Colonic mucosa (tissue), 4 donors: ENCODE measurements around the gene FAM107B. TPM values are rescaled to one million over a fixed set of nuclear protein-coding genes. Genes with fewer than 3 reads are reported as not detected.

Source experiments
- DNase-seq: peaks from one replicate; pipeline ENCODE4 v3.0.0-alpha.2; 2020
- H3K27ac ChIP-seq: fragments of 200-600 bp; one replicate; pipeline ENCODE4 v1.8.0; 2021
- H3K27me3 ChIP-seq: fragments of 200-600 bp; one replicate; pipeline ENCODE4 v1.8.0; 2021
- H3K36me3 ChIP-seq: fragments of 200-600 bp; one replicate; pipeline ENCODE4 v1.8.0; 2021
- H3K4me1 ChIP-seq: fragments of 200-600 bp; one replicate; pipeline ENCODE4 v1.8.0; 2021; ENCODE audit warnings: mild to moderate bottlenecking
- H3K4me3 ChIP-seq: fragments of 200-600 bp; one replicate; pipeline ENCODE4 v1.8.0; 2021
- H3K9ac ChIP-seq, 2 donors: one replicate each; pipeline ENCODE4 v1.7.0; 2013; ENCODE audit warnings: control low read depth in 2 of 2, low read depth in 2 of 2, low read length in 2 of 2
- H3K9me3 ChIP-seq: fragments of 200-600 bp; one replicate; pipeline ENCODE4 v1.8.0; 2021
- CTCF ChIP-seq: fragments of 200-600 bp; IDR thresholded peaks from one replicate; pipeline ENCODE4 v1.8.0; 2022; ENCODE audit warnings: antibody characterized with exemption, mild to moderate bottlenecking
- intact Hi-C: fragments of 100-400 bp; cut with DNase I; formaldehyde crosslinking; loops from one replicate; pipeline ENCODE4 v1.14.1; 2022
- total RNA-seq, 2 donors: library from RNA; stranded (reverse); fragmentation: NEBNext Ultra II Directional in 1 of 2; extraction: Animal tissue kit (Norgen Biotek cat#: 25700) in 1 of 2; gene quantifications; one replicate each; pipeline ENCODE4 v1.2.1, GENCODE V29; 2021
- donor health status: healthy.
- donor health status: DM: no; HTN: no; CAD: no.
- donor health status: DM: no; HTN: no; CAD: no.

FAM107B gene
- total RNA-seq = 10 to 100 TPM; 36.3 to 71.5 TPM

- no peak for TF ChIP-seq CTCF
- Histone ChIP-seq H3K27ac (no peak within 1 kb of the TSS), H3K27me3 (no peaks in the 10 kb centered on the region), H3K4me3 (no peak within 1 kb of the TSS), H3K9ac (no peak within 1 kb of the TSS), H3K9me3 (no peaks in the 10 kb centered on the region), H3K4me1 (peaks cover 5% of the 10 kb centered on the region), H3K36me3 (no peaks in the 10 kb centered on the region)
- no peak for DNase-seq
- intact Hi-C loops = no loop called here
Measured at GRCh38 chr10:14774797-14775196, at the start of gene FAM107B. Gene FAM107B, minus strand, starts transcription at chr10:14774897. Its CDS starts 234 bp downstream, at chr10:14774663.

GRCh38 chr10:14823966-14824365 is 49.3 kb upstream of the FAM107B start:
- Histone ChIP-seq H3K4me1 (no peaks in the 10 kb centered on the region), H3K9me3 (no peaks in the 10 kb centered on the region), H3K27me3 (no peaks in the 10 kb centered on the region), H3K4me3 (no peak overlapping the region), H3K27ac (no peak overlapping the region), H3K9ac (no peak overlapping the region), H3K36me3 (no peaks in the 10 kb centered on the region)
- TF ChIP-seq CTCF = no peak
- DNase-seq = no peak
- intact Hi-C loops = loop anchor here (5.0 kb wide), 2 partner anchors 287 to 322 kb away; no protein-coding TSS in a partner anchor

- H3K36me3 ChIP-seq = no peaks in the 10 kb centered on the region
- no peak overlapping the region for H3K4me3 ChIP-seq
- H3K27ac ChIP-seq = no peak overlapping the region
- peak; percentile 49 for TF ChIP-seq CTCF
- no peaks in the 10 kb centered on the region for H3K9me3 ChIP-seq
- no peaks in the 10 kb centered on the region for H3K4me1 ChIP-seq
- no peak overlapping the region for H3K9ac ChIP-seq
- DNase-seq = peak; percentile 34
- H3K27me3 ChIP-seq = no peaks in the 10 kb centered on the region
- intact Hi-C loops = loop anchor here (5.0 kb wide), 2 partner anchors 286 to 321 kb away; no protein-coding TSS in a partner anchor
Measured at GRCh38 chr10:14822879-14823755, 48.4 kb upstream of the FAM107B start.

- Histone ChIP-seq H3K9ac (no peak overlapping the region), H3K4me3 (no peak overlapping the region), H3K27ac (no peak overlapping the region), H3K9me3 (no peaks in the 10 kb centered on the region), H3K4me1 (no peaks in the 10 kb centered on the region), H3K36me3 (no peaks in the 10 kb centered on the region), H3K27me3 (no peaks in the 10 kb centered on the region)
- TF ChIP-seq CTCF = no peak
- intact Hi-C loops = loop anchor here (5.0 kb wide), 2 partner anchors 285 to 320 kb away; no protein-coding TSS in a partner anchor
- DNase-seq = no peak
Measured at GRCh38 chr10:14821635-14822375, 47.1 kb upstream of the FAM107B start.

GRCh38 chr10:14820775-14821154 is 46.1 kb upstream of the FAM107B start:
- intact Hi-C loops = loop anchor here (5.0 kb wide), 2 partner anchors 283 to 318 kb away; no protein-coding TSS in a partner anchor
- no peak for DNase-seq

More at GRCh38 chr10:14820775-14821154, 46.1 kb upstream of the FAM107B start:
- H3K4me1 ChIP-seq = no peaks in the 10 kb centered on the region
- H3K36me3 ChIP-seq = no peaks in the 10 kb centered on the region
- no peaks in the 10 kb centered on the region for H3K9me3 ChIP-seq
- no peaks in the 10 kb centered on the region for H3K27me3 ChIP-seq
- no peak overlapping the region for H3K4me3 ChIP-seq
- TF ChIP-seq CTCF = no peak
- H3K27ac ChIP-seq = no peak overlapping the region
- no peak overlapping the region for H3K9ac ChIP-seq
